Kasumi-1 (cell line): Measurements from ENCODE around the gene BAG3.

Source experiments
- DNase-seq, 2 experiments: peaks; one replicate each; lab custom pipeline; 2025; lab: John Stamatoyannopoulos, UW

BAG3 gene

GRCh38 chr10:119726676-119727261, 75.6 kb downstream of the BAG3 start:
- DNase-seq = no peak
